ENCODE measurements around the gene SF3B4.

The SF3B4 gene

GRCh38 chr1:149940427-149940826, 12.8 kb upstream of the SF3B4 start:
- TF ChIP-seq CTCF (IDR thresholded peaks at IDR 0.05; ENCODE audit: low read depth, low read length), result no peak

GRCh38 chr1:149938668-149939003, 11.0 kb upstream of the SF3B4 start:
- peak overlapping the region; percentile 25 for H3K4me3 ChIP-seq (ENCODE audit: low read depth, low read length)

More at GRCh38 chr1:149940427-149940826, 12.8 kb upstream of the SF3B4 start:
- no peak overlapping the region for H3K4me3 ChIP-seq (ENCODE audit: low read depth, low read length)

GRCh38 chr1:149937759-149938158, 10.2 kb upstream of the SF3B4 start:
- H3K4me3 ChIP-seq (ENCODE audit: low read depth, low read length), result no peak overlapping the region
- TF ChIP-seq CTCF (IDR thresholded peaks at IDR 0.05; ENCODE audit: low read depth, low read length), result no peak

- peak overlapping the region; percentile 66 for H3K4me3 ChIP-seq (ENCODE audit: low read depth, low read length)
- TF ChIP-seq CTCF (IDR thresholded peaks at IDR 0.05; ENCODE audit: low read depth, low read length), result no peak; the same call in 1 of the 2 replicates
These were observed 9.5 kb upstream of the SF3B4 start for GRCh38 chr1:149936992-149937705.

- no peak for TF ChIP-seq CTCF (IDR thresholded peaks at IDR 0.05; ENCODE audit: low read depth, low read length)
- H3K4me3 ChIP-seq (ENCODE audit: low read depth, low read length), result peak within 1 kb of the TSS; percentile 66
These were observed 8.8 kb upstream of the SF3B4 start, which contains the start of gene MTMR11 for GRCh38 chr1:149936170-149936991. Gene MTMR11 (minus strand): TSS chr1:149936879. CDS start chr1:149936647, 232 bp downstream.

- TF ChIP-seq CTCF (IDR thresholded peaks at IDR 0.05; ENCODE audit: low read depth, low read length), result no peak
- H3K4me3 ChIP-seq (ENCODE audit: low read depth, low read length), result no peak overlapping the region
These were observed 6.8 kb upstream of the SF3B4 start for GRCh38 chr1:149934356-149934755.

GRCh38 chr1:149933208-149933607, 5.6 kb upstream of the SF3B4 start:
- no peak overlapping the region for H3K4me3 ChIP-seq (ENCODE audit: low read depth, low read length)
- TF ChIP-seq CTCF (IDR thresholded peaks at IDR 0.05; ENCODE audit: low read depth, low read length), result no peak

All from WI38 (cell line).